ENCODE results near the gene FBXL19. TPM values are rescaled to one million over a fixed set of nuclear protein-coding genes. Genes with fewer than 3 reads are reported as not detected.

Gene FBXL19
- total and polyA plus RNA-seq, 2 of the 13 experiments (the other 11 are each of a cell fraction or from before 2014, with no cell fraction given): 6.0 to 13.7 TPM

DNA sequence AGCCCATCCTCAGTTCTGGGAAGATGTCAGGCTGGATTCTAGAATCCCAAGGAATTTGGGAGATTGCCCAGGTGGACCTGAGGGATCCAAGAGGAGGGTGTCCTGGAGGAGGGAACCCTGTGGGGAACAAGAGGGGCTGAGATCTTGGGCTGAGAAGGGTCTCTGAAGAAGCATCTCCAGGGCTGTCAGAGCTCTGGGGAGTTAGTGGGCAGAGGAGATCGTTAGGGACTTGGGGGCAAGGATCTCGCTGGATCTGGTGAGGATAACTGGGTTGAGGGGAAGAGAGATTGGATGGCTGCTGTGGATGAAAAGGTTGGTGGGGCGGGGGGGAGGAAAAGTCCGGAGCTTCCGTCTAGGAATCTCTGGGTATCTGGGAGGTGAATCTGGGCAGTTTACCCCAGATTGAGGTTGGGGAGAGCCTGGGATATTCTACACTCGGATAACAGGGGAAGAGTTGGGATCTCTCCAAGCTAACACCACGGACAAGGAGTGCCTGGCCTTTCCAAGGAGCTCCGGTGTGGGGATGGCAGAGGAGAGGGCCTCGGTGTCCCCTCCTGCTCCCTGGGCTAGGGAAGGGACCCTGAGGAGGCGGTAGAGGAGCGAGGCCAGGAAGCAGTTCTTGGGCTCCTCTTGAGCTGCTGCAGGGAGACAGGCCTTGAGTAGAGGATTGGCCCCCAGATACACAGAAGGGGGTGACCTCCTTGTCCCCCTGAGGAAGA lies 1.7 kb downstream of the FBXL19 start:
- no peak for DNase-seq (ENCODE audit: low spot score)
- H3K27ac ChIP-seq (ENCODE audit: extremely low read length, insufficient read depth, low read length): no peak overlapping the region
- H4K20me1 ChIP-seq (ENCODE audit: insufficient read depth, low read length): no peaks in the 10 kb centered on the region; the same call in 1 of the 2 replicates
- no peak overlapping the region for H2AFZ ChIP-seq (ENCODE audit: low read length)
- 89% methylated on average over 11 of the region's 11 CpGs for WGBS (ENCODE audit: low lambda C conversion rate)
- H3K36me3 ChIP-seq (replicated peaks in 1 of 2; ENCODE audit: control insufficient read depth in 1 of 2, insufficient read depth in 2 of 2, low read length in 2 of 2): peaks cover 2 to 9% of the 10 kb centered on the region in 2 experiments; a peak in 2 of 5 replicates
- intact Hi-C loops (cut with micrococcal nuclease; ENCODE audit: unreplicated experiment) (loop anchor here (10.0 kb wide), 1 partner anchor 230 kb away; the partner anchor contains the start of gene SRCAP), in situ Hi-C loops (cut with HindIII; ENCODE audit: extremely low pct_ligation_motif_present, low pct_unique_long_range_greater_than_20kb) (loop anchor here (5.0 kb wide), 1 partner anchor 83 kb away; no protein-coding TSS in a partner anchor)
- peaks cover 19% of the 10 kb centered on the region for H3K4me1 ChIP-seq (ENCODE audit: insufficient read depth, low read length)
- FAIRE-seq: no peak
- no TSS peak for BruUV-seq (replicated peaks)
- H3K27me3 ChIP-seq (ENCODE audit: control insufficient read depth in 1 of 2, insufficient read depth in 2 of 2, low read length in 2 of 2): no peaks in the 10 kb centered on the region; a peak in 1 of 5 replicates
- ChIA-PET POLR2A (interaction anchor here (0.6 to 1.5 kb wide), 4 partner anchors 17 to 590 kb away, joined by 3 to 6 read pairs (median 4); partner anchors contain the start of gene ORAI3), CTCF (ENCODE audit: low intra/inter-chr PET ratio, low total read pairs) (no interaction called here)
- H3K4me3 ChIP-seq (replicated peaks in 1 of 3; ENCODE audit: insufficient read depth in 1 of 3, low read depth in 2 of 3, low read length in 3 of 3): peak overlapping the region; percentile 65 to 75 (median 68); a peak in 4 of 6 replicates
- H3K9me3 ChIP-seq (ENCODE audit: low read length): no peaks in the 10 kb centered on the region
- ATAC-seq: no peak
- TF ChIP-seq, protein P1, sequence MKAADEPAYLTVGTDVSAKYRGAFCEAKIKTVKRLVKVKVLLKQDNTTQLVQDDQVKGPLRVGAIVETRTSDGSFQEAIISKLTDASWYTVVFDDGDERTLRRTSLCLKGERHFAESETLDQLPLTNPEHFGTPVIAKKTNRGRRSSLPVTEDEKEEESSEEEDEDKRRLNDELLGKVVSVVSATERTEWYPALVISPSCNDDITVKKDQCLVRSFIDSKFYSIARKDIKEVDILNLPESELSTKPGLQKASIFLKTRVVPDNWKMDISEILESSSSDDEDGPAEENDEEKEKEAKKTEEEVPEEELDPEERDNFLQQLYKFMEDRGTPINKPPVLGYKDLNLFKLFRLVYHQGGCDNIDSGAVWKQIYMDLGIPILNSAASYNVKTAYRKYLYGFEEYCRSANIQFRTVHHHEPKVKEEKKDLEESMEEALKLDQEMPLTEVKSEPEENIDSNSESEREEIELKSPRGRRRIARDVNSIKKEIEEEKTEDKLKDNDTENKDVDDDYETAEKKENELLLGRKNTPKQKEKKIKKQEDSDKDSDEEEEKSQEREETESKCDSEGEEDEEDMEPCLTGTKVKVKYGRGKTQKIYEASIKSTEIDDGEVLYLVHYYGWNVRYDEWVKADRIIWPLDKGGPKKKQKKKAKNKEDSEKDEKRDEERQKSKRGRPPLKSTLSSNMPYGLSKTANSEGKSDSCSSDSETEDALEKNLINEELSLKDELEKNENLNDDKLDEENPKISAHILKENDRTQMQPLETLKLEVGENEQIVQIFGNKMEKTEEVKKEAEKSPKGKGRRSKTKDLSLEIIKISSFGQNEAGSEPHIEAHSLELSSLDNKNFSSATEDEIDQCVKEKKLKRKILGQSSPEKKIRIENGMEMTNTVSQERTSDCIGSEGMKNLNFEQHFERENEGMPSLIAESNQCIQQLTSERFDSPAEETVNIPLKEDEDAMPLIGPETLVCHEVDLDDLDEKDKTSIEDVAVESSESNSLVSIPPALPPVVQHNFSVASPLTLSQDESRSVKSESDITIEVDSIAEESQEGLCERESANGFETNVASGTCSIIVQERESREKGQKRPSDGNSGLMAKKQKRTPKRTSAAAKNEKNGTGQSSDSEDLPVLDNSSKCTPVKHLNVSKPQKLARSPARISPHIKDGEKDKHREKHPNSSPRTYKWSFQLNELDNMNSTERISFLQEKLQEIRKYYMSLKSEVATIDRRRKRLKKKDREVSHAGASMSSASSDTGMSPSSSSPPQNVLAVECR (CRISPR knock-in tag; IDR thresholded peaks at IDR 0.05; ENCODE audit: borderline replicate concordance): 0 out of 2 replicates have a peak, but pooled peaks have one; percentile 1
- no peak for TF ChIP-seq HMG20B (CRISPR knock-in tag; conservative IDR thresholded peaks at IDR 0.05)
- no peaks in the 10 kb centered on the region for H3K79me2 ChIP-seq (ENCODE audit: insufficient read depth, low read length)
- peak overlapping the region; percentile 63 for H3K4me2 ChIP-seq (ENCODE audit: low read depth, low read length)
- H3K9ac ChIP-seq (ENCODE audit: insufficient read depth, low read depth, low read length): peak overlapping the region; percentile 67; the same call in 1 of the 2 replicates

Measured in HepG2 (cell line).